GM19239 (cell line): Measurements from ENCODE around the gene F5.

Experiments
- DNase-seq: peaks from one replicate; pipeline ENCODE4 v3.0.0; 2011; ENCODE audit warnings: low spot score; ENCODE audit not compliant: insufficient read length
- FAIRE-seq: peaks from 2 replicates; lab custom pipeline; 2011; peaks lifted over from hg19 to GRCh38; lab: Jason Lieb, UNC

F5 gene

GRCh38 chr1:169588785-169589485 lies 2.7 kb upstream of the F5 start:
- FAIRE-seq: no peak
- no peak for DNase-seq

GRCh38 chr1:169588112-169588511 lies 1.8 kb upstream of the F5 start:
- DNase-seq (no peak), FAIRE-seq (no peak)

GRCh38 chr1:169586067-169586394 lies 250 bp downstream of the F5 start:
- FAIRE-seq: no peak
- DNase-seq: no peak

- DNase-seq (no peak), FAIRE-seq (no peak)
Observed at GRCh38 chr1:169585181-169585580, 1.1 kb downstream of the F5 start.

- DNase-seq (no peak), FAIRE-seq (no peak)
Observed at GRCh38 chr1:169584483-169585144, 1.7 kb downstream of the F5 start.

GRCh38 chr1:169577981-169578738 lies 8.1 kb downstream of the F5 start:
- DNase-seq: no peak
- FAIRE-seq: no peak

GRCh38 chr1:169576935-169577331 lies 9.3 kb downstream of the F5 start:
- DNase-seq (no peak), FAIRE-seq (no peak)

- no peak for FAIRE-seq
- DNase-seq: no peak
Observed at GRCh38 chr1:169576241-169576934, 9.9 kb downstream of the F5 start.

GRCh38 chr1:169574336-169574735 lies 11.9 kb downstream of the F5 start:
- DNase-seq: no peak
- no peak for FAIRE-seq

GRCh38 chr1:169572187-169572586 lies 14.1 kb downstream of the F5 start:
- no peak for DNase-seq
- no peak for FAIRE-seq

GRCh38 chr1:169571450-169571849 lies 14.8 kb downstream of the F5 start:
- no peak for FAIRE-seq
- no peak for DNase-seq

GRCh38 chr1:169570172-169570574 lies 16.1 kb downstream of the F5 start:
- DNase-seq (no peak), FAIRE-seq (no peak)

- DNase-seq: no peak
- no peak for FAIRE-seq
Observed at GRCh38 chr1:169568497-169568896, 17.8 kb downstream of the F5 start.

- FAIRE-seq: no peak
- DNase-seq: no peak
Observed at GRCh38 chr1:169565335-169566271, 20.7 kb downstream of the F5 start.

- no peak for DNase-seq
- FAIRE-seq: no peak
Observed at GRCh38 chr1:169563650-169564049, 22.6 kb downstream of the F5 start.

- DNase-seq (no peak), FAIRE-seq (no peak)
Observed at GRCh38 chr1:169563019-169563615, 23.2 kb downstream of the F5 start.

- DNase-seq (no peak), FAIRE-seq (no peak)
Observed at GRCh38 chr1:169561692-169562091, 24.6 kb downstream of the F5 start.

GRCh38 chr1:169557131-169557530 lies 29.1 kb downstream of the F5 start:
- DNase-seq (no peak), FAIRE-seq (no peak)

- FAIRE-seq (peak; percentile 92), DNase-seq (no peak)
Observed at GRCh38 chr1:169550294-169550693, 36.0 kb downstream of the F5 start.
